A673 (cell line): Measurements from ENCODE around the gene VTI1A. TPM values are rescaled to one million over a fixed set of nuclear protein-coding genes. Genes with fewer than 3 reads are reported as not detected.

ENCODE experiments used
- BruUV-seq: library from RNA; stranded (reverse); fragments of 400-500 nt; replicated peaks from 2 replicates; lab custom pipeline; 2021; lab: Mats Ljungman, UMichigan
- CTCF ChIA-PET: fragments of 300-600 bp; sonication (Branson Sonifier 250); formaldehyde crosslinking; loops from one replicate; lab custom pipeline; 2022; ENCODE audit warnings: antibody characterized with exemption; lab: Charles Lee
- POLR2A ChIA-PET: fragments of 300-600 bp; sonication (Branson Sonifier 250); formaldehyde crosslinking; loops from one replicate; lab custom pipeline; 2022; ENCODE audit warnings: antibody characterized with exemption; ENCODE audit not compliant: low non-redundant PET; lab: Charles Lee
- DNase-seq: peaks from one replicate; pipeline ENCODE4 v3.0.0-alpha.2; 2015; ENCODE audit warnings: low spot score
- H3K27ac ChIP-seq: fragments of 200-600 bp; sonication (generic); 2 replicates; pipeline ENCODE4 v1.5.1; 2016; ENCODE audit warnings: mixed run types, low read depth, mild to moderate bottlenecking, mixed read lengths, antibody characterized with exemption, low read length; ENCODE audit not compliant: poor library complexity, severe bottlenecking
- H3K27me3 ChIP-seq: fragments of 200-600 bp; sonication (generic); replicated peaks from 2 replicates; pipeline ENCODE4 v1.6.1; 2017; ENCODE audit warnings: mixed run types, low read depth, mild to moderate bottlenecking, mixed read lengths, antibody characterized with exemption, low read length; ENCODE audit not compliant: insufficient read depth, poor library complexity
- H3K36me3 ChIP-seq: fragments of 200-600 bp; sonication (generic); 2 replicates; pipeline ENCODE4 v1.6.1; 2016; ENCODE audit warnings: mixed run types, mild to moderate bottlenecking, mixed read lengths, antibody characterized with exemption, low read length; ENCODE audit not compliant: insufficient read depth, poor library complexity, severe bottlenecking
- H3K4me1 ChIP-seq: fragments of 200-600 bp; sonication (generic); 2 replicates; pipeline ENCODE4 v1.6.1; 2017; ENCODE audit warnings: mixed run types, mild to moderate bottlenecking, mixed read lengths, antibody characterized with exemption, low read length; ENCODE audit not compliant: insufficient read depth, poor library complexity, severe bottlenecking
- H3K4me3 ChIP-seq: fragments of 200-600 bp; sonication (generic); 2 replicates; pipeline ENCODE4 v1.5.1; 2016; ENCODE audit warnings: low read depth, mixed run types, mild to moderate bottlenecking, mixed read lengths, low read length; ENCODE audit not compliant: poor library complexity, severe bottlenecking
- H3K9me3 ChIP-seq: fragments of 200-600 bp; sonication (generic); 2 replicates; pipeline ENCODE4 v1.6.1; 2016; ENCODE audit warnings: mixed run types, low read depth, mild to moderate bottlenecking, mixed read lengths, antibody characterized with exemption, low read length; ENCODE audit not compliant: poor library complexity, severe bottlenecking
- EZH2 ChIP-seq: fragments of 200-600 bp; sonication (generic); IDR thresholded peaks from 2 replicates; pipeline ENCODE4 v1.6.1; 2017; ENCODE audit warnings: borderline replicate concordance, low read depth, mild to moderate bottlenecking, mixed read lengths, antibody characterized with exemption, low read length; ENCODE audit not compliant: poor library complexity, severe bottlenecking
- intact Hi-C: fragments of 100-400 bp; cut with micrococcal nuclease; formaldehyde crosslinking; loops from one replicate; pipeline ENCODE4 v1.10.0; 2022; ENCODE audit not compliant: unreplicated experiment
- total RNA-seq: library from RNA; stranded (reverse); gene quantifications from 2 replicates; pipeline ENCODE4 v1.2.3, GENCODE V29; 2021
- TF ChIP-seq, protein P1 (sequence below): fragments of 300-800, 200-600 bp; sonication (generic); conservative IDR thresholded peaks from 2 replicates; pipeline ENCODE4 v1.5.1; 2017; ENCODE audit warnings: low read depth, mild to moderate bottlenecking, antibody characterized with exemption, low read length, moderate library complexity, mixed read lengths

Gene VTI1A
- total RNA-seq, 1 experiment from 2014 or later, result 38.7 TPM

DNA sequence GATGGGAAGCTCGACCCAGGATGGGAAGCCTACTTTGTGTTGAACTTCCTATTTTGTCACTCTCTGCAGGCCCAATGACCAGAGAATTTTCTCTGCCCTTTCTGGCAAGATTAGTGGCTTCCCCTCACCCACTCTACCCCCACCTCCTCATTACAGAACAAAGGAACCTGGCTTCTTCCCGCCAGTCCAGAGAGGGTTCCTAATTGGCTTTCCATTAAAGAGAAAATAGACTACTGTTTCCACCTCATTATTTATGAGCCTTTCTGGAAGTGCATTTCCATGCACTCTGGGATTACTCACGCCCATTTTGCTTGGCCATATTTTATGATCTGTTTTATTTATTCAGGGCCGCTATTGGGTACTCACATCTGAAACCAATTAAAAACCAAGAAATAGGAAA lies 408.1 kb downstream of the VTI1A start:
- POLR2A ChIA-PET, result no interaction called here
- no TSS peak for BruUV-seq
- DNase-seq, result no peak
- CTCF ChIA-PET, result no interaction called here
- Histone ChIP-seq H3K27ac (no peak overlapping the region), H3K4me1 (no peaks in the 10 kb centered on the region), H3K4me3 (no peak overlapping the region), H3K36me3 (no peaks in the 10 kb centered on the region), H3K9me3 (no peaks in the 10 kb centered on the region), H3K27me3 (no peaks in the 10 kb centered on the region)
- intact Hi-C loops, result no loop called here
- TF ChIP-seq, protein P1, sequence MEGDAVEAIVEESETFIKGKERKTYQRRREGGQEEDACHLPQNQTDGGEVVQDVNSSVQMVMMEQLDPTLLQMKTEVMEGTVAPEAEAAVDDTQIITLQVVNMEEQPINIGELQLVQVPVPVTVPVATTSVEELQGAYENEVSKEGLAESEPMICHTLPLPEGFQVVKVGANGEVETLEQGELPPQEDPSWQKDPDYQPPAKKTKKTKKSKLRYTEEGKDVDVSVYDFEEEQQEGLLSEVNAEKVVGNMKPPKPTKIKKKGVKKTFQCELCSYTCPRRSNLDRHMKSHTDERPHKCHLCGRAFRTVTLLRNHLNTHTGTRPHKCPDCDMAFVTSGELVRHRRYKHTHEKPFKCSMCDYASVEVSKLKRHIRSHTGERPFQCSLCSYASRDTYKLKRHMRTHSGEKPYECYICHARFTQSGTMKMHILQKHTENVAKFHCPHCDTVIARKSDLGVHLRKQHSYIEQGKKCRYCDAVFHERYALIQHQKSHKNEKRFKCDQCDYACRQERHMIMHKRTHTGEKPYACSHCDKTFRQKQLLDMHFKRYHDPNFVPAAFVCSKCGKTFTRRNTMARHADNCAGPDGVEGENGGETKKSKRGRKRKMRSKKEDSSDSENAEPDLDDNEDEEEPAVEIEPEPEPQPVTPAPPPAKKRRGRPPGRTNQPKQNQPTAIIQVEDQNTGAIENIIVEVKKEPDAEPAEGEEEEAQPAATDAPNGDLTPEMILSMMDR, result no peak
- TF ChIP-seq EZH2, result no peak

DNA sequence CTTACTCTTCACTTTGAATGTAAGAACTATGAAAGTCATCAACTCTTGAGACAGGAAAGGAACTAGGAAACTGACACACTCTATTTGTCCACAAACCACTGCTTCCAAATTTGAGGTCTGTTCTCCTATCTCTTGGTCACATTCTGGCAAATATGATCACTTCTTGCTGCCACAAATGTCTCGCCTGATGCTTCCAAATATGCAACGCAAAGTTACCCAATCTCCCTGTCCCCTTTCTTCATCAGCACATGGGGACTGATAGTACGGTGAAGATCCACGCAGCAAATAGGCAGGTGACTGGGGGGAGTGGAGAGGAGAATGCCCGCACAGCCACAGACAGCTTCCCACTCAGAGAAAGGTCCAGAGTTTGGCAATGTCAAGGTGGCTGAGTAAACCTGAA lies 410.5 kb downstream of the VTI1A start:
- CTCF ChIA-PET, result no interaction called here
- Histone ChIP-seq H3K4me3 (no peak overlapping the region), H3K36me3 (no peaks in the 10 kb centered on the region), H3K27ac (no peak overlapping the region), H3K9me3 (no peaks in the 10 kb centered on the region), H3K4me1 (no peaks in the 10 kb centered on the region), H3K27me3 (no peaks in the 10 kb centered on the region)
- POLR2A ChIA-PET, result no interaction called here
- intact Hi-C loops, result no loop called here
- no TSS peak for BruUV-seq
- no peak for DNase-seq
- no peak for TF ChIP-seq EZH2
- TF ChIP-seq, protein P1, result no peak

DNA sequence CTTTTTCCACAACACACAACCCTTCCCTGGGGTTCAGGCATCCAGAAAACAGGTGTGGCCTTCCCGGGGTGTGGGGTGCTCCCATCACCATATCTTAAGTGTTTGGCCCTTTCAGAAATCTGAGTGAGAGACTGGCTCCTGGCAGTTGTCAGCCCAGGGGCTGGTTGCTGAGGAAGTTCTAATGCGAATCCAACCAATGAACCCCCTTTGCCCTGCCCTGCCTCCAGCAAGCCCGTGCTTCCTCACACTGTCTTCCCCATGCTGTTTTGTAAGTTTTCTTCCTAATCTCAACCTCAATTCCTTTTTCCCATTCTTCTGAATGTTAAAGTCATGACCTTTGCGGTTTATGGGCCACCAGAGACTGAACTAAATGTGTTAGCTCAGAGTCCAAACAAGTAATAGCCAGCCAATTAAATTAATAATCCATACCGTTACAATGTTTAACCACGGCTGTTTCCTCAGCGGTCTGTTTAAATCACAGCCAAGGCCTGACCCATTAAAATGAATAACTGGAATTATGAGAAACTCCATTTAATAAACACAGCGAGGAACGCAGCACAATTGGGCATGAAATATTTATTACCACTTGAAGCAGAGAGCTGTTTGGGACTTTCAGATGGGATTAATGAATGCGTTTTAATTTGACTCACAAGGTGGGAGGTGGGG lies 412.1 kb downstream of the VTI1A start:
- no peak for DNase-seq
- Histone ChIP-seq H3K4me1 (no peaks in the 10 kb centered on the region), H3K9me3 (peaks cover 2% of the 10 kb centered on the region), H3K27ac (no peak overlapping the region), H3K27me3 (no peaks in the 10 kb centered on the region), H3K36me3 (no peaks in the 10 kb centered on the region), H3K4me3 (no peak overlapping the region)
- TF ChIP-seq EZH2, result no peak
- TF ChIP-seq, protein P1, result no peak
- ChIA-PET POLR2A (no interaction called here), CTCF (no interaction called here)
- intact Hi-C loops, result no loop called here
- no TSS peak for BruUV-seq
